Progenitor cell of endocrine pancreas (in vitro differentiated cells): Measurements from ENCODE around the gene MAPKAPK2. TPM values are rescaled to one million over a fixed set of nuclear protein-coding genes. Genes with fewer than 3 reads are reported as not detected.
"Not testable (repeated sequence)": the region's sequence is repeated elsewhere in the genome, so short reads cannot be mapped to it uniquely, and the experiment has no call there.

Source experiments
- DNase-seq: peaks from one replicate; pipeline ENCODE4 v3.0.0; 2021; ENCODE audit warnings: low spot score; ENCODE audit not compliant: unreplicated experiment
- H3K27ac Mint-ChIP-seq: 2 replicates; pipeline ENCODE4 v1.8.0; 2021; ENCODE audit warnings: mild to moderate bottlenecking, moderate library complexity, mixed read lengths
- H3K27me3 Mint-ChIP-seq: 2 replicates; pipeline ENCODE4 v1.8.0; 2021; ENCODE audit warnings: mixed read lengths
- H3K36me3 Mint-ChIP-seq: 2 replicates; pipeline ENCODE4 v1.8.0; 2022; ENCODE audit warnings: mixed read lengths; ENCODE audit not compliant: insufficient read depth
- H3K4me1 Mint-ChIP-seq: 2 replicates; pipeline ENCODE4 v1.8.0; 2021; ENCODE audit warnings: low read depth, mixed read lengths
- H3K4me3 Mint-ChIP-seq: 2 replicates; pipeline ENCODE4 v1.8.0; 2021; ENCODE audit warnings: low read depth, mild to moderate bottlenecking, moderate library complexity, mixed read lengths
- H3K9me3 Mint-ChIP-seq: 2 replicates; pipeline ENCODE4 v1.8.0; 2021; ENCODE audit warnings: low read depth, mixed read lengths
- CTCF ChIP-seq: fragments of 200-600 bp; sonication (generic); IDR thresholded peaks from one replicate; pipeline ENCODE4 v1.5.0; 2021; ENCODE audit warnings: antibody characterized with exemption, mild to moderate bottlenecking; ENCODE audit not compliant: unreplicated experiment
- total RNA-seq: library from RNA; stranded (reverse); gene quantifications from 2 replicates; pipeline ENCODE4 v1.2.1, GENCODE V29; 2021

The MAPKAPK2 gene
- total RNA-seq, 1 donor from 2014 or later = 60.8 TPM

DNA sequence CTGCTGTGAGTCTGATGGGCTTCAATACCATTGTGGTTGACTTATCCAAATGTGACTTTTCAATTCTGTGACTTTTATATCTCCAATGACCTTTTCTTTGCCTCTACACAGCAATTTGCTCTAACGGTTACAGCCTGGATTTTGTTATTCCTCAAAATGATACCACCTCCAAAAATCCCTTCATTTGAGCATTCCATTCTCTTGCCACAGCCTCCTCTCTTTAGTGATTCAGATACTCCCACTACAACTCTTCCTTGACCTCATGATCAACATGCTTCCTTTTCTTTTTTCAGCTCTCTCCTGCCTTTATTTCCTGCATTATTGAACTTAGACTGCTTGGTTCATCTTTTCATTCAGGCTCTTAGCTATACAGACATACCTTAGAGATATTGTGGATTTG lies 69.3 kb downstream of the MAPKAPK2 start:
- no peak for TF ChIP-seq CTCF
- no peaks in the 10 kb centered on the region for H3K36me3 Mint-ChIP-seq
- no peak overlapping the region for H3K27ac Mint-ChIP-seq
- H3K4me1 Mint-ChIP-seq = no peaks in the 10 kb centered on the region
- H3K27me3 Mint-ChIP-seq = peaks cover 25% of the 10 kb centered on the region
- no peak for DNase-seq
- no peaks in the 10 kb centered on the region for H3K9me3 Mint-ChIP-seq
- no peak overlapping the region for H3K4me3 Mint-ChIP-seq

GRCh38 chr1:206757524-206758266 lies 73.0 kb downstream of the MAPKAPK2 start:
- no peaks in the 10 kb centered on the region for H3K36me3 Mint-ChIP-seq
- H3K4me1 Mint-ChIP-seq = no peaks in the 10 kb centered on the region
- DNase-seq = no peak
- no peak overlapping the region for H3K27ac Mint-ChIP-seq
- no peak for TF ChIP-seq CTCF
- H3K4me3 Mint-ChIP-seq = no peak overlapping the region
- no peaks in the 10 kb centered on the region for H3K9me3 Mint-ChIP-seq
- peaks cover 8% of the 10 kb centered on the region for H3K27me3 Mint-ChIP-seq

DNA sequence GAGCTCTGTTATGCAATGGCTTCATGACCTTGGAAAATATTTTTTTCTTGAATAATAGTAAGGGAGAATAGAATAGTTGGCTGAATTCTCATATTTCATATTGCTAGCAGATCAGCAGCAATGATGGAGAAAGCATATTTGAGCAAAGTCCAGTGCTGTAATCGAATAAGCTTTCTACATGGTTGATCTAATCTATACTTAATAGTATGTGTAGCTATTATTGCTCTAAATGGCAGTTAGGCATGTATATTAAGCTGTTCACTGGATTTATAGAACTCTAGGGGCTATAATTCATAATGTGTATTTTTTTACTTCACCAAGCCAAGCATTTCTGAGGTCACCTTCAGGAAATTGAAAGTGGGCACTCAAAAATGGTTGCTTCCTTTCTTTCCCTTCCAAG lies 75.9 kb downstream of the MAPKAPK2 start:
- Mint-ChIP-seq H3K4me3 (no peak overlapping the region), H3K27me3 (no peaks in the 10 kb centered on the region), H3K27ac (no peak overlapping the region), H3K9me3 (no peaks in the 10 kb centered on the region), H3K36me3 (no peaks in the 10 kb centered on the region), H3K4me1 (no peaks in the 10 kb centered on the region)
- DNase-seq = no peak
- no peak for TF ChIP-seq CTCF

DNA sequence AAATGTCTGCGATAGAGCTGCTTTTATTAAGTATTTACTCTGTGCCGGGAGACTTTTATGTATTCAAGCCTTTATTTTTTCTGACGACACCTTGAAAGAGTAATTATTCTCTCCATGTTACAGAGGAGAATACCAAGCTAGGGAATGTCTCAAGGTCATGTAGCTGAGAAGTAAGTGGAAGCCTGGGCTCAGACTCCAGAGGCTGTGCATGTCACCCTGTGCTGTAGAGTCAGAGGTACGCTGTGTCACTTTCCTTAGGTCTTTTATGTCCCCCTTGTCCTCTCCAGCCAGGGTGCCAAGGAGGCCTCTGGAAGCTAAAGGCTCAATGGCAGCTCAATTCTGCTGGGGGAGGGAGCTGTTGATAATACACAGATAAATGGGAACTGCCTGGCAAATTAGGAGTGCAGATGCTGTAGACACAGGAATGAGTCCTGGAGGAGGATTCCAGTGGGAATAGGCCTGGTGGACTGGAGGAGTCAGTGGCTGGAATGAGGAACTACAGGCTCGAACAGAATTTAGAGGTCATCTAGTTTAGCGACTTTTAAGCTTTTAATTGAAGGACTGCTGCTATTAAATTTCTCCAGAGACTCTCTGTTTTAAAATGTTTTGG lies 76.6 kb downstream of the MAPKAPK2 start:
- H3K4me1 Mint-ChIP-seq = peaks cover 3% of the 10 kb centered on the region
- peaks cover under 1% of the 10 kb centered on the region for H3K27me3 Mint-ChIP-seq
- no peak overlapping the region for H3K27ac Mint-ChIP-seq
- H3K4me3 Mint-ChIP-seq = no peak overlapping the region
- peak; percentile 36 for TF ChIP-seq CTCF
- H3K9me3 Mint-ChIP-seq = no peaks in the 10 kb centered on the region
- H3K36me3 Mint-ChIP-seq = no peaks in the 10 kb centered on the region
- no peak for DNase-seq

GRCh38 chr1:206762741-206763364 lies 78.1 kb downstream of the MAPKAPK2 start:
- not testable (repeated sequence) for H3K36me3 Mint-ChIP-seq, H3K4me1 Mint-ChIP-seq, H3K27ac Mint-ChIP-seq, H3K27me3 Mint-ChIP-seq, H3K4me3 Mint-ChIP-seq, DNase-seq, H3K9me3 Mint-ChIP-seq

- DNase-seq, H3K27me3 Mint-ChIP-seq, H3K4me3 Mint-ChIP-seq, H3K9me3 Mint-ChIP-seq, H3K27ac Mint-ChIP-seq, H3K36me3 Mint-ChIP-seq: not testable (repeated sequence)
- peaks cover 25% of the 10 kb centered on the region for H3K4me1 Mint-ChIP-seq
These were observed 81.1 kb downstream of the MAPKAPK2 start for GRCh38 chr1:206765771-206766170.
